Vagina (tissue), 2 donors: ENCODE data around the gene CGB7.
"Not testable (repeated sequence)": the region's sequence is repeated elsewhere in the genome, so short reads cannot be mapped to it uniquely, and the experiment has no call there.

Experiments used
- POLR2AphosphoS5 ChIP-seq, 2 donors: sonication (generic); formaldehyde crosslinking; IDR thresholded peaks; one replicate each; pipeline ENCODE4 v1.9.0; 2017; ENCODE audit warnings: antibody characterized with exemption in 2 of 2, mild to moderate bottlenecking in 2 of 2, low read depth in 1 of 2; ENCODE audit not compliant: insufficient read depth in 1 of 2
- TF ChIP-seq, protein P1 (sequence below), 3 experiments: fragments of 450-650 bp in 2 of 3; fragments of 200-600 bp in 1 of 3; sonication (generic) in 1 of 3; IDR thresholded peaks; one replicate each; pipeline ENCODE4 v1.5.1; 2017 to 2019; ENCODE audit warnings: antibody characterized with exemption in 3 of 3, mild to moderate bottlenecking in 2 of 3, moderate library complexity in 2 of 3

DNA sequence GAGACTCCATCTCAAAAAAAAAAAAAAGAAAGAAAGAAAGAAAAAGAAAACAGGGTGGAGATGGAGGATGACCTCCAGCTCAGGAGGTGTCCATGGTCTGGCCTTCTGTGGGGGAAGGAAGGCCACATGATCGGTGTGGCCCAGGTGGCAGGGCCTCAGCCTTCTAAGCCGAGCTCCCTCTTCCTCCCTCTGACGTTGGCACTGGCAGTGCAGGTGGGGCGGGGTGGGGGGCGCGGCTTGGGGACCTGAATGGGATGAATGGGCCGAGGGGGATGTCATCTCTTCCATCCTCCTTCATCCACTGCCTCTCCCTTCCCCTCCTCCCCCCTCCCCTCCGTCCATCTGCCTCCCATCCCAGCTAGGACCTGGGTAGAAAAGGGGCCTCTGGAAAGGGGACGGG, 17.8 kb downstream of the CGB7 start:
- TF ChIP-seq, protein P1, sequence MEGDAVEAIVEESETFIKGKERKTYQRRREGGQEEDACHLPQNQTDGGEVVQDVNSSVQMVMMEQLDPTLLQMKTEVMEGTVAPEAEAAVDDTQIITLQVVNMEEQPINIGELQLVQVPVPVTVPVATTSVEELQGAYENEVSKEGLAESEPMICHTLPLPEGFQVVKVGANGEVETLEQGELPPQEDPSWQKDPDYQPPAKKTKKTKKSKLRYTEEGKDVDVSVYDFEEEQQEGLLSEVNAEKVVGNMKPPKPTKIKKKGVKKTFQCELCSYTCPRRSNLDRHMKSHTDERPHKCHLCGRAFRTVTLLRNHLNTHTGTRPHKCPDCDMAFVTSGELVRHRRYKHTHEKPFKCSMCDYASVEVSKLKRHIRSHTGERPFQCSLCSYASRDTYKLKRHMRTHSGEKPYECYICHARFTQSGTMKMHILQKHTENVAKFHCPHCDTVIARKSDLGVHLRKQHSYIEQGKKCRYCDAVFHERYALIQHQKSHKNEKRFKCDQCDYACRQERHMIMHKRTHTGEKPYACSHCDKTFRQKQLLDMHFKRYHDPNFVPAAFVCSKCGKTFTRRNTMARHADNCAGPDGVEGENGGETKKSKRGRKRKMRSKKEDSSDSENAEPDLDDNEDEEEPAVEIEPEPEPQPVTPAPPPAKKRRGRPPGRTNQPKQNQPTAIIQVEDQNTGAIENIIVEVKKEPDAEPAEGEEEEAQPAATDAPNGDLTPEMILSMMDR (IDR thresholded peaks at IDR 0.05): not testable (repeated sequence)
- TF ChIP-seq POLR2AphosphoS5 (IDR thresholded peaks at IDR 0.05; ENCODE audit: insufficient read depth in 1 of 2, low read depth in 1 of 2): not testable (repeated sequence)
